GM21526 (cell line): ENCODE data around the gene PPP1R27.

Experiments used
- ATAC-seq: cut with Tn5 transposase; IDR thresholded peaks from one replicate; pipeline ENCODE4 v1.9.1; 2021; ENCODE audit warnings: moderate library complexity; ENCODE audit not compliant: unreplicated experiment, low FRiP score

Gene PPP1R27

DNA sequence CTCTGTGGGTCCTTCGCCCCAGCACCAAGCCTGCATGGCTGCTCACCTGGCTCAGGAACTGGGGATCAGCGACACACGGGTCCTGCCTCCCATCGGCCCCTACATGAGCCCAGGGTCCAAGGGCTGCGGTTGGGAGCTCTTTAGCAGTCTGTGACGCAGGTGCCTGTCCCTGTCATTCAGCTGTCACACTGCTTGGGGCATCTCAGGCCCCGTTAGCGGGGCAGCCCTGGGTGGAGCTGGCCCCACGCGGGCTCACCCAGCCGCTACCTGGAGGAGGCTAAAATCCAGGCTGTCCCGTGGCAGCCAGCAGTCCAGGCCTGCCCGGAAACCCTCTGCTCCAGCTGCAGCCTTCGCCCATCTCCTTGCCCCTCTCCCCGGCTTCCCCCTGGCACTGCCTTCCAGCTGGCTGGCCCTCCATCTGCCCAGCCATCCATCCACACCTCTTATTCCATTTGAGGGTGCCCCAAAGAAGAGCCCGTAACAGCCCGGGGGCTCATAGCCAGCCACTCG, 27.6 kb downstream of the PPP1R27 start:
- no peak for ATAC-seq

DNA sequence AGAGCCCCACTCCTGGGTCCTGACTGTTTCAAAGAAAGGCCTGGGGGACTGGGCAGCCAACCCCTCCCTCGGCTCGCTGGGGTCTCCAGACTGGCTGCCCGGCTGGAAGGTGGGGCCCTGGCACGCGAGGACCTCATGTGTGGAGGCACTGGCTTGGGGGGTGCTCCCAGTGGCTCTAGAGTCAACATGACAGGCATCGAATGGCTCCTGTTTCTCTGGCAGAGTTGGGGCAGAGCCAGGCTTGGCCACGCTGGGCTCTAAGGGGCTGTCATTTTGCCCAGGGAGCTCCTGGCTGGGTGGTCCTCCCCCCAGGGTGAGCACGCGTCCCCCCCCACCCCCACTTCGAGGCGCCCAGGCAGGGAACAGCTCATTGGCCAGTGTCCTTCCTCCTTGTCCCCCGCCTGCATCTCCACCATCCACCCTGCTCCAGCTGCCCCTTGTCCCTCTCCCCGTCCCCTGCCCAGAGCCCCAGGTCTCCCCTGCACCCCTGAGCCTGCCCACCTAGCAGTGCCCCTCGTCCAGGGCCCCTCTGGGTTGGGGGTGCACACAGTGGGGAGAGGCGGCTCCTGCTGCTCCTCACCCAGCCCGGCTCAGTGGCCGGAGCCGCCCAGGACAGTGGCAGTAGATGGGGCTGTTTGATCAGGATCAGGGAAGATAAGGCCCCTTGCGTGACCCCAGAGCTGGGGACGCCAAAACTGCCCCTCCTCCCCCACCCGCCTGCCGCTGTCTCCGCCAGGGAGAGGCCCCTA, 28.2 kb downstream of the PPP1R27 start:
- ATAC-seq, result no peak

DNA sequence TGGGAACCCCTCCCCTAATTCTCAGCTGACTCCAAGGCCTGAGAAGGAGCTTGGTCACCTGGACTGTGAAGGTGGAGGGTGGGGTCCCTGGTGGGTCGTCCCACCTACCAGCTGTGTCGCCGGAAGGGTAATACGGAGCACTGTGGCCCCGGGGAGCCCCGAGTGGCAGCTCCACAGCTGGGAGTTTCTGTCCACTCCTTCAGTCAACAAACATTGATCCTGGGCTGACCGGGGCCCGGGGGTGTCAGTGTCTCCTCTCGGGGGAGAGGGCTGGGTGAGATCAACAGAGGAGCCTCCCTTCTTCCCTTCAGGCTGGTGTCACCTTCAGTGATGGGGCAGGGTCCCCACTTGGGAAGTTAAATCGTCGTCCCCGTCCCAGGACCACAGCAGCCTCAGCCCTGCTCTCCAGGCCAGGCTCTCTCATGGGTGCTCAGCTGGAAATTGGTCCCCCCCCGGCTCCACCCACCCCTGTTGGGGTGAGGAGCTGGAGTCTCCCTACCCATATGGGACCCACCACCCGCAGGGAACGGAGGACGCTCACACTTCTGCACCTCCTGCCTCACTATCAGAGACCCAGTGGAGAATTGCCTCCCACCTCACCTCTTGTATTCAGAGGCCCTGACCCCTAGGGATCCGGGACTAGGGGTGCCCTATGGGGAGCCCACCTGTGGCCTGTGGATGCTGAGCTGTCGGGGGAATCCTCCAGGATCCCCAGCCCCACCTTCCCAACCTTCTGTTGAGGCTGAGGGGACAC, 29.0 kb downstream of the PPP1R27 start:
- no peak for ATAC-seq

DNA sequence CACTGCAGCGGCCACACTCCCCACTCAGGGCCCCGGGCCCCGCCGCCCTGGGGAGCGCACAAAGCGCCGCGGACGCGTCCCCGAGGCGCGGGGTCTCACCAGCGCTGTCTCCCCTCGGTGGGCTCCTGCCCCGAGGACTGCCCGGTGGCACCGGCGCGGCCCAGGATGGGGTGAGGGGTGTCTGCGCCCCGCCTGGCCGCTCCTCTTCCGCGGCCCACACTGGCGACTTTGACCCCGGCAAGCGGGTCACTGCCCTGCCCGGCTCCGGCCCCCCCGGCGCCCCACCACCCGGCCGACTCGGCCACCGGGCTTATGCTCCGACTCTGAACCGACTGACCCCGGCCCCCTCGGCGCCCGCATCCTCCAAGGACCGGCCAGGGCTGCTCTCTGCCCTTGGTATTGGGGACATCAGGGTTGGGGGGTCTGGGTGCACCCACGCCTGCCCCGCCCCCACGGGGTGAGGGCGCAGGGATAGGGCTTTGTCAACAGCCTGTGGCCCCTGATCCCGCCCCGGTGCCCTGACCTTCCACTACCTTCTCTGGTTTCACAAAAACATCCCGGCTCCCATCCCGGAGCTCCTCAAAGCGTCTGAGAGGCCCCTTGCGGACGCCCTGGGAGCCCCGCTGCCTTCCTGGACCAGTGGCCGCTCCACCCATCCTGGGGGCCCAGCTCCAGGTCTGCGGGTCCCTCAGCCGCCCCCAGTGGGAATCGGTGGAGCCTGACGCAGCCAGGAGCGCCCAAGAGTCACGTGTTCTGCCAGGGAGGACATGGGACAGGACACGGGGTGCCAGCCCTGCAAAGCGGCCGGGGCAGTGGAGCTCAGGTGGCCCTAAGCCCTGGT, 30.1 kb downstream of the PPP1R27 start:
- no peak for ATAC-seq

DNA sequence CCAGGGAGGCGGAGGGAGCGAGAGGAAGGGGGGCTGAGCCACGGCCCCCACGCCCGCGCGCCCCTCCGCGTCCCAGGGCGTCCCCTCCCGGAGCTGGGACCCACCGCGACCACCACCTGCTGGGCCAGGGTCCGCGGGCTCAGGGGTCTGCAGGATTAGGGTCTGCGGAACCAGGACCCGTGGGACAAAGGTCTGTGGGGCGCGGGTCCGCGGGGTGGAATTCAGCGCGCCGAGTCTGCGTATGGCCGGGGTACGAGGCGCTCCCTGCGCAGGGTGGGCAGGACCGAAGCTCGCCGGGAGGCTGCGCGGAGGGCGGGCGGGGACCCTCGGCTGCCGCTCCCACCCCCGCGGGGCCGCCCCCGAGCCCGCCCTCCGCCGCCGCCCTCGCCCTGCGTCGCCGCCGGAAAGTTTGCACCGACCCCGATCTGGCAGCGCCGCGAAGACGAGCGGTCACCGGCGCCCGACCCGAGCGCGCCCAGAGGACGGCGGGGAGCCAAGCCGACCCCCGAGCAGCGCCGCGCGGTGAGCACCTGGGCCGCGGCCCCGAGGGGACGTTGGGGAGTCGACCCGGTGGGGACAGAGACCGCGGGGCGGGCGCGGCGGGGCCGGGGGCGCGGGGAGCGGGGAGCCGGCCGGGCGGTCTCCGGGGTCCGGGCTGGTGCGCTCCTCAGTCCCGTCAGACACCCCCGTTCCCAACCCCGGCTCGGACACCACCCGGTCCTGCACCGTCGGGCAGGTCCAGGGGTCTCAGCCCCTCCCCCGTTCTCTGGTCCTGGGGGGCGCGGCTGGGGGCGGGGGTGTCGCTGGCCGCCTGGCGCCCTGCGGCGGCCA, 30.9 kb downstream of the PPP1R27 start, which contains the start of gene GCGR:
Gene GCGR (plus strand): TSS at position 423 of the 831 bp plus-strand sequence. CDS start 4,869 bp downstream, outside the sequence.
- no peak for ATAC-seq

DNA sequence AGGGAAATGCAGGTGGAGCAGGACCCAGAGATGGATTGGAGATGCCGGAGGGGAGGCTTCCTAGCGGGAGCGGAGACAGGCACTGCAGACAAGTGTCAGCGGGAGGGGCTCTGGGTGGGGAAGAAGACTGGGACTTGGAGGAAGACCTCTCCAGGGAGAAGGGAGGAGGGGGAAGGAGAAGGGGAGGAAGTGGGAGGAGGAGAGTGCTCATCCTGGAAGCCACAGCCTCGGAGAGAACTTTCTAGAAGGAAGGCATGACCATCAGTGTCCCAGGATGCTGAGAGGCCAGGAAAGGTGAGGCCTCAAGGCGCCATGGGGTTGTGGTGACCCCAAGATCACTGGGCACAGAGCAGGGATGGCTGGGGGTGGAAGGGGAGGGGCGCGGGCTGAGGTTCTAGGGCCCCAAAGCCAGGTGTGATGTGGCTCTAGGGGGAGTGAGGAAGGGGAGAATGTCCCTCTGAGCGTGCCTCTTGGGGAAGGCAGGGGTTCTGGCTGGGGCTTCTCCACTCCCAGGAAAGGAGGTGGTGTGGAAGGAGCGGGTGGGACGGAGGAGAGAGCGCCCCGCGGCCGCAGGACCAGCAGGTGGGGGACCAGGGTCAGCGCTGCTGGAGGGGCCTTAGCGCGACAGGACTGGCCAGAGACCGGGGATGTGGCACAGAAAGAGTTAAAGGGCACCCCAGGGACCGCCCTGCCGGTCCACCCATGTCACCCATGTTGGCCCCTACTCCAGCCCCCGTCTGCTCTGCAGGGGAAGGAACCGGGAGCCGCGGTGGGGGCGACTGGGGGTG, 31.8 kb downstream of the PPP1R27 start:
- ATAC-seq, result no peak

DNA sequence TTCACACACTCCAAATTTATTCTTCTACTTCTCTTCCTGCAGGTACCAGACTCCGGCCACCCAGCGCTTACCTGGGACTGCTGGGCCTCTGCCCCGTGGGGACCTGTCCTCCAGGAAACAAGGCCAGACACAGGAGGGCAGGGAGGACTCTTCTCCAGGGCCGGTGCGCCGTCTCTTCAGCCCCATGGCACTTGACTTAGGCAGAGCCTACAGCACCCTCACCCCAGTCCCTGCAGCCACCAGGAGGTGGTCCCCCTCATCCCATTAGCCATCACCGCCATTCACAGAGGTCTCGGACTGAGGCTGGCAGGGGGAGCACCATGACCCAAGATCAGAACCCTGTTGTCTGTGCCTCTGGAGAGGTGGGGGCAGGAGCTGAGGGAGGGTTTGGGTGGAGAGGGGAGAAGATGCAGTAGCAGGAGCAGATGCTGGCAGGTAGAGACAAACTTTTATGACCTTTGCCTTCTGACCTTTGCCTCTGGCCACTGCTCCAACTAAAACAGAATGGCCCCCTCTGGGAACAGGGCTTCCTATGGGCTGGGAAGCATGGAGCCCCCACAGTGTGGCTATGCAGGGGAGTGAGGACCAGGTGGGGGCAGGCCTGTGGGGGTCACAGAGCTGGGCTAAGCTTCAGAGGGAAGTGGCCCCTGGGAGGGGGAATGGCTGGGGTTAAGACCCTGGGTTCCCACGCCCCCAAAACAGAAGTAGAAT, 32.6 kb downstream of the PPP1R27 start:
- no peak for ATAC-seq

DNA sequence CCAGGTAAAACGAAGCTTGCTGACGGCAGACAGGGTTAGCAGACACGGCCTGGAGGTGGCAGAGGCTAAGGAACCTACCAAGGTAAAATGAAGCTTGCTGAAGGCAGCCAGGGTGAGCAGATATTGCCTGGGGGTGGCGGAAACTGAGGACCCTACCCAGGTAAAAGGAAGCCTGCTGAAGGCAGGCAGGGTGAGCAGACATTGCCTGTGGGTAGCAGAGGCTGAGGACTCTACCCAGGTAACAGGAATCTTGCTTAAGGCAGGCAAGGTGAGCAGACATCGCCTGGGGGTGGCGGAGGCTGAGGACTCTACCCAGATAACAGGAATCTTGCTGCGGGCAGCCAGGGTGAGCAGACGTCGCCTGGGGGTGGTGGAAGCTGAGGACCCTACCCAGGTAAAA, 33.5 kb downstream of the PPP1R27 start:
- ATAC-seq, result no peak

DNA sequence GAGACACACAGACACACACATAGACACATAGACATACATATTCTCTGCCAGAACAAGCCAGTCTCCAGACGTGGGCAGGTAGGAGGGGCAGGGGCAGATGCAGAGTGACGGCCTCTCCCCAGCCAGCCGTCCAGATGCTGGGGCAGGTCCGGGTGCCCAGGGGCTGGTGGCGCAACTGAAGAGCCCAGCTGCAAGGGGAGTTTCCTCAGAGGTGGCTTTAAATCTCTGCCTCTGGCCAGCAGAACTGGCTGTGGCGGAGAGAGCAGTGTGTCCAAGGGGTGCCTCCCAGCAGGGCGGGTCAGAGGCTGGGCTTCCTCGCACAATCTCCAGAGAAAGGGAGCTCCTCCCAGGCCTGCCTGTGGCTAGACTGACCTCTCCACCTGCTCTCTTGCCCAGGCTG, 40.3 kb downstream of the PPP1R27 start:
- ATAC-seq, result no peak

DNA sequence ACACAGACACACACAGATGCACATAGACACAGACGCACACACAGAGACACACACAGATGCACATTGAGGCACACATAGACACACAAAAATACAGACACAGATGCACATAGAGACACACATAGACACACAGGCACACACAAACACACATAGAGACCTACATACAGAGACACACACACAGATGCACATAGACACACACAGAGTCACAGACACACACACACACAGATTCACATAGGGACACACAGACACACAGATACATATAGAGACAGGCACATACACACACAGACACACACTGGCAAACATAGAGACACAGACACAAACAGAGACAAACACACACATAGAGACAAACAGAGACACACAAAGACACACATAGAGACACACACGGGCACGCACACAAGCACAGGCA, 40.8 kb downstream of the PPP1R27 start:
- no peak for ATAC-seq

DNA sequence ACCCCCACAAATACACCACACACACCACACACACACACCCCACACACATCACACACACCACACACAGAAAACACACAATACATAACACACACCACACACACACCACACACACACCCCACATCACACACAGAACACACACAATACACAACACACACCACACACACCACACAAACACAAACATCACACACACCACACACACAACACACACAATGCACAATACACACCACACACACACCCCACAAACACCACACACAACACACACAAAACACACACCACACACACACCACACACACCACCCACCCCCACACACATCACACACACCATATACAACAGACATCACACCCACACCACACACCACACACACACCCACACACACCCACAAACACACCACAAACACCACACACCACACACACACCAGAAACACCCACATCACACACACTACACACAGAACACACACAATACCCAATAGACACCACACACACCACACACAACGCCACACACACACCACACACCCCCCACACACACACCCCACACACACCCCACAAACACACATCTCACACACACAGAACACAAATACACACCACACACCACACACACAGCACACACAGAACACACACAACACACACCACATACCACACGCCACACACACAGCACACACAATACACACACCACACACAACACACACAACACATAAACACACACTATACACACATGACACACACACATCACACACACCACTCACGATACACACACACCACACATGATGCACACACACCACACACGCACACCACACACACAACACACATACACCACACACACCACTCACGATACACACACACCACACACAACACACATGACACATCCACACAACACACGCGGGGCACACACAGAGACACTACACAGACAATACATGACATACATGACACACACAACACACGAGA, 41.9 kb downstream of the PPP1R27 start:
- ATAC-seq, result no peak
